EL (cell line): Measurements from ENCODE around the gene HOMER1.

ENCODE experiments used
- DNase-seq: peaks from one replicate; pipeline ENCODE4 v3.0.0-alpha.2; 2016

The HOMER1 gene

GRCh38 chr5:79487251-79487650 lies 26.7 kb downstream of the HOMER1 start:
- DNase-seq: no peak

DNA sequence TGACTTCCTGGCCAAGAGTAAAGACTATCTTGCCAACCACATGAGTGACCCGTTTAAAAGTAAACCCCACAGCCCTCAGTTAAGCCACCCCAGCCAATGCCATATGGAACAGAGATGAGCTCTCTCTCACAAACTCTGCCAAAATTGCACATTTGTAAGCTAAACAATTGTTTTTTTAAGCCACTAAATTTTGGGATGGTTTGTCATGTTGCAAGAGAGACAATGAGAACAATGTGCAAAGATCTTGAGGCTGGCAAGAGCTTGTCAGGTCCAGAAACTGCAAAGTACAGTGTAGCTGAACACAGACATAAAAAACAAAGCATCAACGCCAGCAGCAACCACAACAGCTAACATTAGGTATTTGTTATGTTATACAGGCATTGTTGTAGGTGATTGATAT lies 27.8 kb downstream of the HOMER1 start:
- DNase-seq: no peak

DNA sequence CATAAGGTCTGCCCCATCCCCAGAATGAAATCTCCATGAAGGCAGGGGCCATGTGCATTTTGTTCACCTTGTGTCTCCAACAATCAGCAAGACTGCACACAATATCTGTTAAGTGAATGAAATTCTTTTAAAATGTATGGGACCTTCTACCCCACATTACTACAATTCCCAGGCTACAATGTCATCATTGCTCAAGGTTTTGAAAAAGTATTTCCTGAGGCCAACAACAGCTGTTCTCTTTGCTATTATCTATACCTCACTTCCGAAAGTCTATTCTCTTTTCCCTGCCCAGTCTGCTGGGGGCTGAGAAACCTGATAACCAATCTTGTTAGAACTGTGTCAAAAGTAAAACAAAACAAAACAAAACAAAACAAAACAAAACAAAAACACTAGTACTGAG lies 29.2 kb downstream of the HOMER1 start:
- no peak for DNase-seq

GRCh38 chr5:79481574-79481973 lies 32.4 kb downstream of the HOMER1 start:
- DNase-seq: no peak

GRCh38 chr5:79480991-79481390 lies 32.9 kb downstream of the HOMER1 start:
- no peak for DNase-seq

GRCh38 chr5:79475152-79475466 lies 38.8 kb downstream of the HOMER1 start:
- no peak for DNase-seq

DNA sequence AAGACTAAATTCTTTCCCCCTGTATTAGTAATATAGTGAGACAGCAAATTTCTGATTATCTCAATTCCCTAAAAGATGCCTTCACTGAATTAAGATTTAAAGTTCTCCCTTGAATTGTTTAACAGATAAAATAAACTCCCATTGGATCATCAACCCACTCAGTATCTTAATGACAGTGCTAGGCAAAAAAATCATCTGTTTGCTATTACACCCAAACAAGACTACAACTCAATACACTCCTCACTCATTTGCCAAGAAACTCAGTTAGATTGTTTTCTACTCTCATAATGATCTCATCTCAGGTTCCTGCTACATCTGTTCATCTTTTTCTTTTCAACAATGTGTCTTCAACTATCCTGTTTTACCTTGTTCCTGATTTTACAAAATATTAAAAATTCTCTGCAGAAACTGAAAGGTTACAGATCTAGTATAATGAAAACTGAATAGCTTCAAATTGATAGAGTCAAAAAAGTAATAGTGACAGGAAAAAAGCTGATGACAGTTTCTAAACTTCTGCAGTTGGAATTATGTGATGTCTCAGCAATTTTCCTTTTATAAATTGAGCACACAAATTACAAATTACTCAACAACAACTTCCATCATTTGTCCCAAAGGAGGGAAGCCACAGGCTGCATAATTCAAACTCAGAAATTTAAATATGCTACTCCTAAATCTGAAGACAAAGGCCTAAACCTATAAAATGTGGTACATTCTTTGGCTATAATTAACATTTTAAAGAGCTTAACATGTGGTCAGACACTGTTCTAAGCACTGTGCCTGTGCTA lies 39.4 kb downstream of the HOMER1 start:
- no peak for DNase-seq

DNA sequence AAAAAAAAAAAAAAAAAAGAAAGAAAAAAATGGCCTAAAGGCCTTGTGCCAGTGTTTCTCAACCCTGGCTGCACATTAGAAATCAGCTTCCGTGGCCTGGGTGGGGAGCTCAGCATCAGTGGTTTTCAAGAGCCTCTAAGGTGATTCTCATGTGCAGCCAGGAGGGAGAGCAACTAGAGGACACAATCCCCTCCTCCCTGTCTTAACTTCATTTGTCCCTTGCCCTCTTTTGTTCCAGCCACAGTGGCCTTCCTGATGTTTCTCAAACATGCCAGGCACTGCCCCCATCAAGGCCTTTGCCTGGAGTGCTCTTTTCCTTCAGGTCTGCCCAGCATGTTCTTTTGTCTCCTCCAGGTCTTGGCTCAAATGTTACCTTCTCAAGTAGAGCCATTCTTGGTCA lies 42.4 kb downstream of the HOMER1 start:
- DNase-seq: no peak

DNA sequence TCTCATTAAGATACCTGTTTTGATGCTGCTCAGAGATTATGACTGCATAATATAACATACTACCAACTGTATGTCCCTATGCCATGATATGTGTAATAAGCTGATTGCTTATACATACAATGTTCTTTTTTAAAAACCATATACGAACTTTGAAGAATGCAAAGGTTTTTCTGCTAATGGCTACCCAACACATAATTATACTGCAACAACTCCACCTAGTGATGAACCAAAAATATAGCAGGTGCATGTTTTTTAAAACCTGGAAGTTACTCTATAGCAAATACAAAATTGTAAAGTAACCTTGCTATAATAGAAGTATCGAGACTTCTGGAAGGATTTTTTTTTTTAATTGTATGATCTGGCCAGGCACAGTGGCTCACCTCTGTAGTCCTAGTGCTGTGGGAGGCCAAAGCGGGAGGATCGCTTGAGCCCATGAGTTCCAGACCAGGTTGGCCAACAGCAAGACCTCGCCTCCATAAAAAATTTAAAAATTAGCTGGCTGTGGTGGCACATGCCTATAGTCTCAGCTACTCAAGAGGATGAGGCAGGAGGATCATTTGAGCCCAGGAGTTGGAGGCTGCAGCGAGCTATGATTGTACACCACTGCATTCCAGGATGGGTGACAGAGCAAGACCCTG lies 49.1 kb downstream of the HOMER1 start:
- DNase-seq: peak; percentile 40

DNA sequence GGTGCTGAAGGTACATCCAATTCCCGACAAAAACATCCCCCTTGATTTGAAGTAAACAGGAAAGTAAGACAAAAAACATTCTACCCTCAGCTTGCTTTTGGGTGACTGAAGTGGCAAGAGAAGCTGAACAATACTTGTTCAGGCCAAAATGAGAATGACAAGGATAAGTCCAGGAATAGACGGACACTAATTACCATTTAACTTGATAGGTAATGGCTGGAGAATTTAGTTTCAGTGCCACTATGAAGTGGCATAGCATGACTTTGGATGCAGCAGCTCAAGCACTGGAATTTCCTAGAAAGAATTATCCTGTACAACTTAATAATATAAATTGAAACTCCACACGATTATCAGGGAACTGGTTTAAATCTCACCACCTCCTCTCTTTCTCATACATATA lies 49.7 kb downstream of the HOMER1 start:
- no peak for DNase-seq

GRCh38 chr5:79459626-79460025 lies 54.3 kb downstream of the HOMER1 start:
- DNase-seq: no peak

DNA sequence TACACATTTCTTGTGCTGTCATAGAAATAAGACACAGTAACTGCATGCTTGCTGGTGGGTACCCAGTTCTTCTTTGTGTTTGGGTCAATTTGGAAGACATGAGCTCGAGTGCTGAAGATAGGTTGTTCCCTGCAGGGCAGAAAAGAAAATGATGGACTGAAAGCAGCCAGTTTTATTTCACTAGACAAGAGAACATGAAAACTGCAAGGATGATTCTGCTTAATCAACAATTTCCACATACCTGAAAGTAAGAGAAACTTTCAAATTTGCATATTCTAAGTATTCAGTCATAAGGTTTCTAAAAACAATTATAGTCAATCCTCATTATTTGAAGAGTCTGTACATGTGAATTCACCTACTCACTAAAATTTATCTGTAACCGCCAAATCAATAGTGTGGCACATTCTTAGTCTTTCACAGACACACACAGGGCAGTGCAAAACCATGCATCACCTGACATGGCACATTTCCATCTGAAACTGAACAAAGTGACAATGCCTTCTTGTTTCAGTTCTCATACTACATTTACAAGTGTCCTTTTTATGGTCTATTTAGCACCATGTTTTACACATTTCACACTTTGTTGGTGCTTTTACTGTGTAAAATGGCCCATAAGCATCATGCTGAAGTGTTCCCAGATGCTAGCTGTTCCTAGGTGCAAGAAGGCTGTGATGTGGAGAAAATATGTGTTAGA lies 56.9 kb downstream of the HOMER1 start:
- no peak for DNase-seq

- no peak for DNase-seq
Observed at GRCh38 chr5:79456400-79456799, 57.5 kb downstream of the HOMER1 start.

- no peak for DNase-seq
Observed at GRCh38 chr5:79454043-79454442, 59.9 kb downstream of the HOMER1 start.

DNA sequence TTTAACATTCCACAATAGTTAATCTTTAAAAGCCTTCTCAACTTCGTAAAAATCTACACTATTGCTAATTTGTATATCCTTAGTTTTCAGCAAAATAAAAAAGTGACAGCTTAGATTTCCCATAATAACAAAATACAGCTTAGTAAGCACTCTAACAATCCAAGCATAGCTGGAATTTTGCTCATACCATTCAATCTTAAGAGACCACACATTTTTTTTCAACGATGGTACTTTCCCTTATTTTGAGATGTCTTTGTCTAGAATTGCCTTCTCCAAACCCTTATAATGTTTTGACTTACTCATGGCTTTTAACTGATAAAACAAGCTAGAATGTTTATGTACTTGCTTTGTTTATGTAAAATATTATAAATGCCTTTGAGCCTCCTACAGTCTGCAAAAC lies 65.6 kb downstream of the HOMER1 start:
- DNase-seq: peak; percentile 78

DNA sequence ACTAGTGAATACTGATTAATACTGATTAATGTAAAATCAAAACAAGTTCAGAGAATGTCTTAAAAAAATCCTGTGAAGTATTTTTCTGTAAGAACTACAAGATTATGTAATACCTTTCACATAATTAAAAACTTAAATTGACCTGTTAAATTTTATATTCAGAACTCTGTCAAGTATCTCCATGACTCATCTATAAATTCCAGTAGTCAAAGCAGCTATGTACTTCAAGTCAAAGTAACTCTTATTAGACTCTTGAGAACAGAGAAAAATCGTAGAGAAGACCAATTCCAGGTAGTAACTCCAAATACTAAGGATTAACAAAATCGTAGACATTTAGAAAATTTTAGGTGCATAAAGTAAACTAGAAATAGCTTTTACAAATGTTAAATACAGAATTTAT lies 77.1 kb downstream of the HOMER1 start:
- peak; percentile 46 for DNase-seq

DNA sequence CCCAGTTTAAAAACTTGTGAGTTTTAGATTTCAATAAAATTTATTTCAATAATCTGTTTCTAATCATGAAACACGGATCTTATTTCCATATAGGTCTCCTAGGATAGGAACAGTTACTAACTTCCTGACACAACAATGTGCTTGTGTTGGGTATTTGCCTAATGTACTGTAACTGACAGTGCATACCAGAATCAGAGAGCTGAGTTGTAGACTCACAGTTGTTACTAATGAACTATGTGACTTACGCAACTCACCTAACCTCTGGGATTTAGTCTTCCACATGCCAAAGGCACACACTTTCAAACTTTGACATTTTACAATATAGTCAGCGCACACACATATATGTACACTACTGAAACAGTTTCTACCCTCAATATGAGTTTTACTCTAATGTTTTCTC lies 77.7 kb downstream of the HOMER1 start:
- DNase-seq: peak; percentile 75

DNA sequence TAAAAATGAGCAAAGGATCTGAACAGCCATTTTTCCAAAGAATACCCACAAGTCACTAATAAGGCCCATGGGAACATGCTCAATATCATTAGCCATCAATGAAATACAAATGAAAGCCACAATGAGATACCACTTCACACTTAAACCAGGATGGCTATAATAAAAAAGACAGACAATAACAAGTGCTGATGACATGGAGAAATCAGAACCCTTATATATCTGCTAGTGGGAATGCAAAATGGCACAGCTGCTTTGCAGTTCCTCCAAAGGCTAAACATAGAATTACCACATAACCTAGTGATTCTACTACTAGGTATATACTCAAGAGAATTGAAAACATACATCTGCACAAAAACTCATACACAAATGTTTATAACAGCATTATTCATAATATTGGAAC lies 83.7 kb downstream of the HOMER1 start:
- no peak for DNase-seq

DNA sequence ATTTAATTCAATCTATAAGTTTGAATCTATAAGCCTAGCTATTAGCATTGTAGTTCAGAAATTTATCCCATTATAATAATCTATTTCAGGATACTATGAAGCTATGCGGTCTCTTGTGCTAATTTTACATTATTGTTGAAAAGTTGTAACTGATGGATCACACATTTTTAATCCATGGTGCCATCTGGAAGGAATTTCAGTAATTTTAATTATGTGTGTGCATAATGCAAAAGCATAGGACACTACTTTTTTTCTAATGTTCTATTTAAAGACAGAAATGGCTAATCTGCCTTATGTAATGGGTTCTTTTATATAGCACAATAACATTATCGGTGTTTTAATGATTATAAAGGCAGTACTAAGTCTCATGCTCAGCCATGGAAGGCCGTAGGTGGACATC lies 90.6 kb downstream of the HOMER1 start:
- peak; percentile 13 for DNase-seq

DNA sequence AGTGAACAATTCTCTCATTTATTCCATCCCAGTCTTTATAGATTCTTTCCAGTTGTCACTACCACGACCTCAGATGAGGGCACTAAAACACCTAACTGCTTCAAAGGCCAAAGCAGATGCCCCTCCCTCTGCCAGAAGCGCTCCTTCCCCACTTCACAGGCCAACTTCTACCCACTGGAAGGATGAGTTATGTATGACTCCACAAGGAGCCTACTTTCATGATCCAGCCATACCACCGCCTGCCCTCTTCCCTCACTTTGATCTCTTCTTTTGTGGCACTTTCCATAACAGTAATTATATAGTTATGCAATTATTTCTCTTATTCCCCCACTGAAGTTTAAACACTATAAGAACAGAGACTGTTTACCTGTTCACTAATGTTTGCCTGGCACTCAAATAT lies 93.7 kb downstream of the HOMER1 start:
- no peak for DNase-seq

- DNase-seq: no peak
Observed at GRCh38 chr5:79418276-79418675, 95.7 kb downstream of the HOMER1 start.

- DNase-seq: no peak
Observed at GRCh38 chr5:79417495-79417894, 96.4 kb downstream of the HOMER1 start.

DNA sequence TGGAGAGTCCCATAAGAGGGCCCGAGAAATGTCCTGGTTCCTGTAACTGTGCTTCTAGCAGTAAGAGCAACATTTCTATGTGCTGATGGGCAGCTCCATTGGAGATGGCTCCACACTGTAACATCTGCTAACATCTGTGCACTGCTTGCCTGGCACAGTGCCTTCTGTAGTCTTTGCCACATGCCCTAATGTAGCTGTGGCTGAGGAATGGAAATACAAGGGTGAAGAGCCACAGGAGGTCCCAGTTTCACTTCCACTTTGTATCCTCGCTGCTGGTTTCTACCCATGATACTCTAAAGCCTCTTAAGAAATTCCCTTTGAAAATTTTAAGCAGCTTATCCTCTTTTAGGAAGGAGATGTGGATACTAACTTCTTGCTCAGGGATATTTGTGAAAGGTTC lies 97.4 kb downstream of the HOMER1 start:
- DNase-seq: peak; percentile 2

DNA sequence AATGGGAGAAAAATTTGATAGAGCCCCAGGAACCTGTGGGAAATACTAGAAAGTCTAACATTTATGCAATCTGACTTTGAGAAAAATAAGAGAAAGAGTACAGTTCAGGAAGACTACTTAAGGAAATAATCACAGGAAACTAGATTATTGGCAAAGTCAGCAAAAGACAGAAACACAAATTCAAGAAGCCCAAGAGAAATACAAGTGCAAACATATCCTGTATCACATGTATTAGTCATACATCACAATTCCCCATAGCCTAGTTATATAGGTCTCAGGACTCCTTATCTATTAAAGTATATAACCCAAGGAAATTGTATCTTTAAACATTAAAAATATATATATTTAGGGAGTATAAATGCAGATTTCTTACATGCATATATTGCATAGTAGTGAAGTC lies 100.8 kb downstream of the HOMER1 start:
- no peak for DNase-seq
